ENCODE results near the gene ESD. TPM values are rescaled to one million over a fixed set of nuclear protein-coding genes. Genes with fewer than 3 reads are reported as not detected.

Gene ESD, protein sequence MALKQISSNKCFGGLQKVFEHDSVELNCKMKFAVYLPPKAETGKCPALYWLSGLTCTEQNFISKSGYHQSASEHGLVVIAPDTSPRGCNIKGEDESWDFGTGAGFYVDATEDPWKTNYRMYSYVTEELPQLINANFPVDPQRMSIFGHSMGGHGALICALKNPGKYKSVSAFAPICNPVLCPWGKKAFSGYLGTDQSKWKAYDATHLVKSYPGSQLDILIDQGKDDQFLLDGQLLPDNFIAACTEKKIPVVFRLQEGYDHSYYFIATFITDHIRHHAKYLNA
- total RNA-seq, result 104 and 145 TPM in 2 replicates

DNA sequence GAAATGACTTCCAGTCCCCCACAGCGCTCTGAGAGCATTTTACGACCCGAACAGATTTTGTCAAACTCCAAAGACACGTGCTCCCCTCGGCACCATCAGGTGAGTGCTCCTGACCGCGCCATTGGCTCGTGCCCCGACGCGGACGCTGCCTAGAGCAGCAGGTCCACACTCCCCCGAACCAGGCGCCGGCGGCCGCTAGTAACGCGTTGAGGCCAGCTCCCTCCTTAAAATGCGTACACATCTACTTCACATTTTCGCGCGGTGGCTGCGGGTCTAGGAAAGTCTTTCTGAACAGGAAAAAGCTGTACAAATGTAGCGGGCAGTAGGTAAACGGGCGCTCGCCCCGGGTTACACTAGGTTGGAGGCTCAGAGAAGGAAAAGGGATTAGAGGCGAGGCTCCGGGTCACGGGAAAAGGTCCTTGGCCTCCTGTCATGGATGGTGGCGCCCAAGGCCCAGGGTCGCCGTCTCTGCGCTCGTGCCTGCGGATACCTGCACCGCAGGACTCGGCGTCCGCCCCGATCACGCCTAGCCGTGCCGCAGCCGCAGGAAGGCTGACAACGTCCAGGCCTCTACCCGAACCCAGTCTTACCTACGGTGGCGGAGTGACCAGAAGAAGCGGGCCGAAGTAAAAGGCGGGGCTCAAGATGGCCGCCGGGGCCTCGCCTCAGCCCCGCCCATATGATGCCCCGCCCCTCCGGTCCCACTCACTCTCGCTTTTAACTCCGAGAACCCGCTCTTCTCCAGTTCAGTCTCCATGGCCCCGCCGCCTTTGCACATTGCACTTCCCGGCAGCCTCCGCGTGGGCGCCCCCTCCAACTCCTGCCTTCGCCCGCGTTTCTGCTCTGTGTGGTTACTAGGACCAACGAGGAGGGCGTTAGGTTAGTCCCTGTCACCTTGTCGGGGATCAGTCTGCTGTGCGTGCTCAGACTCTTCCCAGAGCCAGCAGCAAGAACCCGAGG lies at the start of gene ESD:
TSS of gene ESD (minus strand) at position 647 of the 960 bp plus-strand sequence. CDS start 5,748 bp downstream, outside the sequence.

Other genes starting within 250 kb of the ESD start
- 4.4 and 6.2 TPM in 2 replicates for gene LRCH1, start 244.0 kb downstream of the ESD start, total RNA-seq
- 0.34 and 1.2 TPM in 2 replicates for gene HTR2A, start 99.9 kb upstream of the ESD start, total RNA-seq